ENCODE measurements around the gene SVOPL. TPM values are rescaled to one million over a fixed set of nuclear protein-coding genes. Genes with fewer than 3 reads are reported as not detected.

SVOPL gene
- total and polyA plus RNA-seq, 2 donors (not counting 3 experiments of a cell fraction or from before 2014, with no cell fraction given): not detected

- Histone ChIP-seq H3K79me2 (ENCODE audit: control insufficient read depth, insufficient read depth, low read length) (no peaks in the 10 kb centered on the region), H3K27ac (ENCODE audit: insufficient read depth, low read depth, low read length) (no peak overlapping the region), H3K4me3 (replicated peaks in 1 of 3; ENCODE audit: insufficient read depth in 1 of 3, low read depth in 1 of 3, low read length in 3 of 3) (no peak overlapping the region), H3K36me3 (ENCODE audit: control insufficient read depth in 2 of 2, extremely low read depth in 1 of 2, insufficient read depth in 2 of 2, low read length in 2 of 2) (no peaks in the 10 kb centered on the region), H3K4me2 (ENCODE audit: insufficient read depth, low read length) (no peak overlapping the region), H2AFZ (ENCODE audit: low read depth, low read length) (no peak overlapping the region), H4K20me1 (replicated peaks; ENCODE audit: control insufficient read depth, extremely low read depth, insufficient read depth, low read length) (no peaks in the 10 kb centered on the region), H3K4me1 (ENCODE audit: control insufficient read depth, extremely low read depth, insufficient read depth, low read length) (no peaks in the 10 kb centered on the region), H3K9ac (replicated peaks; ENCODE audit: extremely low read depth, insufficient read depth, low read length) (no peak overlapping the region), H3K9me3 (replicated peaks; ENCODE audit: control insufficient read depth, insufficient read depth, low read length) (no peaks in the 10 kb centered on the region), H3K27me3 (ENCODE audit: control insufficient read depth in 2 of 2, insufficient read depth in 2 of 2, low read length in 2 of 2) (no peaks in the 10 kb centered on the region), H3K9me1 (replicated peaks; ENCODE audit: control insufficient read depth, extremely low read depth, insufficient read depth, low read length) (no peaks in the 10 kb centered on the region)
- TF ChIP-seq MYC (IDR thresholded peaks at IDR 0.05; ENCODE audit: low read depth, low read length) (no peak), CTCF (IDR thresholded peaks at IDR 0.05; ENCODE audit: extremely low read depth in 1 of 2, insufficient read depth in 1 of 2, low read depth in 1 of 2, low read length in 2 of 2) (no peak), POLR2A (IDR thresholded peaks at IDR 0.05; ENCODE audit: low read depth, low read length) (no peak), EZH2 (IDR thresholded peaks at IDR 0.05; ENCODE audit: borderline replicate concordance, low read depth, low read length, severe bottlenecking) (no peak), GATA2 (IDR thresholded peaks at IDR 0.05; ENCODE audit: insufficient read depth, insufficient read length, low read depth, low read length) (no peak), FOS (IDR thresholded peaks at IDR 0.05; ENCODE audit: borderline replicate concordance, insufficient read depth, low read length) (no peak), MAX (IDR thresholded peaks at IDR 0.05; ENCODE audit: insufficient read depth, insufficient read length) (no peak), POLR2AphosphoS5 (IDR thresholded peaks at IDR 0.05; ENCODE audit: insufficient read depth, low read depth, low read length) (no peak), JUN (IDR thresholded peaks at IDR 0.05; ENCODE audit: borderline replicate concordance, insufficient read depth, insufficient read length, low read depth) (no peak)
- POLR2A ChIA-PET: no interaction called here
- DNase-seq (ENCODE audit: low read depth, low spot score) (no peak), FAIRE-seq (no peak)
- dilution Hi-C loops (cut with MboI; ENCODE audit: extremely low pct_ligation_motif_present, low sequenced_read_pairs): no loop called here
- no TSS peak for BruUV-seq (replicated peaks)
- CTCF ChIA-PET: interaction anchor here (0.6 kb wide), 1 partner anchor 22 kb away, joined by 3 read pairs; no protein-coding TSS in a partner anchor
- intact Hi-C loops (cut with micrococcal nuclease): no loop called here
Observed at GRCh38 chr7:138716889-138717288, 15.7 kb upstream of the SVOPL start.
